ENCODE results near the gene FBXO24. TPM values are rescaled to one million over a fixed set of nuclear protein-coding genes. Genes with fewer than 3 reads are reported as not detected.
"Not testable (repeated sequence)": the region's sequence is repeated elsewhere in the genome, so short reads cannot be mapped to it uniquely, and the experiment has no call there.

FBXO24 gene, protein sequence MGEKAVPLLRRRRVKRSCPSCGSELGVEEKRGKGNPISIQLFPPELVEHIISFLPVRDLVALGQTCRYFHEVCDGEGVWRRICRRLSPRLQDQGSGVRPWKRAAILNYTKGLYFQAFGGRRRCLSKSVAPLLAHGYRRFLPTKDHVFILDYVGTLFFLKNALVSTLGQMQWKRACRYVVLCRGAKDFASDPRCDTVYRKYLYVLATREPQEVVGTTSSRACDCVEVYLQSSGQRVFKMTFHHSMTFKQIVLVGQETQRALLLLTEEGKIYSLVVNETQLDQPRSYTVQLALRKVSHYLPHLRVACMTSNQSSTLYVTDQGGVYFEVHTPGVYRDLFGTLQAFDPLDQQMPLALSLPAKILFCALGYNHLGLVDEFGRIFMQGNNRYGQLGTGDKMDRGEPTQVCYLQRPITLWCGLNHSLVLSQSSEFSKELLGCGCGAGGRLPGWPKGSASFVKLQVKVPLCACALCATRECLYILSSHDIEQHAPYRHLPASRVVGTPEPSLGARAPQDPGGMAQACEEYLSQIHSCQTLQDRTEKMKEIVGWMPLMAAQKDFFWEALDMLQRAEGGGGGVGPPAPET
- 1 to 10 TPM in 1 of 6 experiments, under 1 TPM in 5; 0.25 to 1.0 (median 0.45) TPM for total RNA-seq
- long read RNA-seq: 0 reads

DNA sequence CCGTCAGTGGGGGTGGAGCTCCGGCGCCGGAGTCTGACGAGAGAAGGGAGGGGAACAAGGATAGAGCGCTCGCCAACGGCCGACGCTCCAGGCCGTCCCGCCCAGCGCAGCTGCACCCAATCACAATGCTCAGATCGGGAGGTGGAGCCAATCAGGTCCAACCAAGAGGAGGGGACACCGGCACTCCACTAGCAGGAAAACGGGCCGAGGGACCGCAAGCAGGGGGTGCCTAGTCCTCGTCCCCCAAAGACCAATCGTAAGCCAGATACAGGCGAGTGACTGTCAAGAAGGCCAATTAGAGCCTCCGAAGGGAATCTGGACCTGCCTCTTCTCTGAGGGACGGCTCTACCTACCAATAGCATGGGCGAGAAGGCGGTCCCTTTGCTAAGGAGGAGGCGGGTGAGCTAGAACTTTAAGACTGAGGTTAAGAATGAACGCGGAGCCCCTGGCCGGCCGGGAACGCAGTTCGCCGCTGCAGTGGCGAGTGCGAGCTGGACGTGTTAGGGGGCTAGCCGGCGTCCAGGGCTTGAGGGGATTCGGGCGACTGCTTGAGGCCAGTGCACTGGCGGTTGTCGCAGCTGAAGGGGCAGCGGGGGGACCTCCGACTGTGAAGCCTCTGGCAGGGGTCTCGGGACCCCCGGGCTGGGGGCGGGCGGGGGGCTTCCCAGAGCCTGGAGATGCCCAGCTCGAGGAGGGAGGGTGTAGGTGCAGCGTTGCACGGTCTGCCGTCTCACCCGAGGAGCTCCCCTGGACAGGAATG lies at the start of gene FBXO24:
Gene FBXO24, plus strand, starts transcription at position 63 of the 760 bp plus-strand sequence. Its CDS starts 298 bp downstream, at position 361.
- H3K4me1 ChIP-seq: peaks cover 0 to 21% (median 7%) of the 10 kb centered on the region in 4 donors
- no peaks in the 10 kb centered on the region for H3K9me3 ChIP-seq
- DNase-seq (peak; percentile 100), ATAC-seq (peak; percentile 88 to 94 (median 90))
- peak within 1 kb of the TSS; percentile 96 to 100 (median 99) for H3K4me3 ChIP-seq
- H3K27ac ChIP-seq: peak within 1 kb of the TSS; percentile 98 to 99 (median 99)
- H3K27me3 ChIP-seq: no peaks in the 10 kb centered on the region
- 0% methylated on average over 15 of the region's 53 CpGs for WGBS (ENCODE audit: insufficient coverage, low coverage, low lambda C conversion rate, missing lambda C conversion rate)
- TF ChIP-seq, protein P1, sequence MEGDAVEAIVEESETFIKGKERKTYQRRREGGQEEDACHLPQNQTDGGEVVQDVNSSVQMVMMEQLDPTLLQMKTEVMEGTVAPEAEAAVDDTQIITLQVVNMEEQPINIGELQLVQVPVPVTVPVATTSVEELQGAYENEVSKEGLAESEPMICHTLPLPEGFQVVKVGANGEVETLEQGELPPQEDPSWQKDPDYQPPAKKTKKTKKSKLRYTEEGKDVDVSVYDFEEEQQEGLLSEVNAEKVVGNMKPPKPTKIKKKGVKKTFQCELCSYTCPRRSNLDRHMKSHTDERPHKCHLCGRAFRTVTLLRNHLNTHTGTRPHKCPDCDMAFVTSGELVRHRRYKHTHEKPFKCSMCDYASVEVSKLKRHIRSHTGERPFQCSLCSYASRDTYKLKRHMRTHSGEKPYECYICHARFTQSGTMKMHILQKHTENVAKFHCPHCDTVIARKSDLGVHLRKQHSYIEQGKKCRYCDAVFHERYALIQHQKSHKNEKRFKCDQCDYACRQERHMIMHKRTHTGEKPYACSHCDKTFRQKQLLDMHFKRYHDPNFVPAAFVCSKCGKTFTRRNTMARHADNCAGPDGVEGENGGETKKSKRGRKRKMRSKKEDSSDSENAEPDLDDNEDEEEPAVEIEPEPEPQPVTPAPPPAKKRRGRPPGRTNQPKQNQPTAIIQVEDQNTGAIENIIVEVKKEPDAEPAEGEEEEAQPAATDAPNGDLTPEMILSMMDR (IDR thresholded peaks at IDR 0.05): no peak
- no peak for TF ChIP-seq POLR2A (IDR thresholded peaks at IDR 0.05)
- intact Hi-C loops (cut with DNase I): loop anchor here in 1 of 2 donors (10.0 kb wide), 1 partner anchor 88 kb away; the partner anchor contains the start of gene GNB2
- H3K36me3 ChIP-seq: peaks cover 0 to 10% (median 4%) of the 10 kb centered on the region in 4 donors

DNA sequence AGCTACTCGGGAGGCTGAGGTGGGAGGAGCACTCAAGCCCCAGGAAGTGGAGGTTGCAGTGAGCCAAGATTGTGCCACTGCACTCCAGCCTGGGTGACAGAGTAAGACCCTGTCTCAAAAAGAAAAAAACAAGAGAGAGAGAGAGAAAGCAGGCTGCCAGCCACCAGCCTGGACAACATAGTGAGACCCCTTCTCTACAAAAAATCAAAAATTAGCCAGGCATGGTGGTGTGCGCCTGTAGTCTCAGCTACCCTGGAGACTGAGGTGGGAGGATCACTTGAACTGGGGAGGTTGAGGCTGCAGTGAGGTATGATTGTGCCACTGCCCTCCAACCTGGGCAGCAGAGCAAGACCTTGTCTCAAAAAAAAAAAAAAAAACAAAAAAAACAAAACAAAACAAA lies 49.4 kb upstream of the FBXO24 start:
- not testable (repeated sequence) for H3K9me3 ChIP-seq

DNA sequence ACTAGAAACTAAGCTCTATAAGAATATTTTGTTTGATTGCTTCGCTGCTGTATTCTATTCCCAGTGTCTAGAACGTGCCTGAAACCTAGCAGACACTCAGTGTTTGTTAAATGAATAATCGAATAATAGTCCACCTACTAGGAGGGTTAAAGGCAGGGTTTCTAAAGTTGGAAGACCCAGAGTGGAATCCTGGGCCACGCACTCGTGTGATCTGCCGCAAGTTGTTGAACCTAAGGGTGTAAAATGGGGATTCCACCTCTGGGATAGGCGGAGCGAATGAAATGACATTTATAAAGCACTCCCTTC lies 47.8 kb upstream of the FBXO24 start:
- WGBS (ENCODE audit: insufficient coverage, low coverage, low lambda C conversion rate, missing lambda C conversion rate): 5% methylated on average over 8 of the region's 8 CpGs
- ATAC-seq: no peak
- TF ChIP-seq POLR2A (IDR thresholded peaks at IDR 0.05): no peak
- TF ChIP-seq, protein P1 (IDR thresholded peaks at IDR 0.05): no peak

More for the DNA sequence above, 49.4 kb upstream of the FBXO24 start:
- H3K27me3 ChIP-seq; ATAC-seq; H3K4me3 ChIP-seq; H3K27ac ChIP-seq; H3K36me3 ChIP-seq; DNase-seq; intact Hi-C loops (cut with DNase I): not testable (repeated sequence)
- WGBS (ENCODE audit: insufficient coverage, low coverage, low lambda C conversion rate, missing lambda C conversion rate): 89% methylated on average over 1 of the region's 2 CpGs
- H3K4me1 ChIP-seq: peaks cover 0 to 34% (median 9%) of the 10 kb centered on the region in 4 donors

DNA sequence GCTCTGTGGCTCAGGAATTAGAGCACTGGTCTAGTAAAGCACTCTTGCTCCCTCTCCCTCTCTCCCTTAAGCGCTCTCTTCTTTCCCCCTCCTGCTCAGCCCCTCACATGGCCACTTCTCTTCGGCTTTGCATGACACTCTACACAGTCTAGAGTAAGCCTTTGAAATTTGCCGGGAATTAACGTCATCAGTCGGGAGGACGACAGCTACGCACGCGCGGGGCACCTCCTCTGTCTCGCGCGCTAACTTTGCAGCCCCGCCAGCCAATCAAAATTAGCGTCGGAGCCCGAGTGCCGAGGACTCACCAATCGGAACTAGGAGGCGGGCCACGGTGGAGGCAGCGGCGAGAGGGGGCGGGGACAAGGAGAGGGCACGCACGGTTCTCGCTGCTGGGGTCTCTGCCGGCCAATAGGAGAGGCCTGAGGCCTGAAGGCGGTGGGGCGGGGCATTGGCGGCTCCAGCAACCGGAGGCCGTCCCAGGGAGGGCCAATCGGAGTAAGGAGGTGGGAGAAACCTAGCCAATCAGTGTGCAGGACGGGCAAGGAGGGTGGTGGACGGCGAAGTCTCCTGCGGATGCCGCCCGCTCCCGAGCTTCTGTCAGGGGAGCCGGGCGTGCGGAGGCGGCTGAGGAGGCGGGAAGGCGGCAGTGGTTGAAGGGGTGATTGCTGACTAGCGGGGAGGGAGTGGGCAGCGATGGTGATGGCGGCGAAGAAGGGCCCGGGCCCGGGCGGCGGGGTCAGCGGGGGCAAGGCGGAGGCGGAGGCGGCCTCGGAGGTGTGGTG lies 47.3 kb upstream of the FBXO24 start, which contains the start of gene AGFG2:
Gene AGFG2, plus strand, starts transcription at position 550 of the 782 bp plus-strand sequence. Its CDS starts 144 bp downstream, at position 694.
- DNase-seq: peak; percentile 100
- Histone ChIP-seq H3K4me1 (peaks cover 0 to 56% (median 15%) of the 10 kb centered on the region in 4 donors), H3K4me3 (peak within 1 kb of the TSS; percentile 77 to 88 (median 80)), H3K27me3 (no peaks in the 10 kb centered on the region), H3K27ac (peak within 1 kb of the TSS; percentile 87 to 93 (median 92)), H3K9me3 (no peaks in the 10 kb centered on the region), H3K36me3 (no peaks in the 10 kb centered on the region)
- WGBS (ENCODE audit: insufficient coverage, low coverage, low lambda C conversion rate, missing lambda C conversion rate): under 1% methylated on average over 57 of the region's 60 CpGs
- intact Hi-C loops (cut with DNase I): no loop called here
- TF ChIP-seq POLR2A (IDR thresholded peaks at IDR 0.05): peak; percentile 94
- TF ChIP-seq, protein P1 (IDR thresholded peaks at IDR 0.05): no peak
- peak; percentile 87 to 98 (median 90) for ATAC-seq

More for the DNA sequence above, 47.8 kb upstream of the FBXO24 start:
- intact Hi-C loops (cut with DNase I): no loop called here
- Histone ChIP-seq H3K36me3 (no peaks in the 10 kb centered on the region), H3K27me3 (no peaks in the 10 kb centered on the region), H3K27ac (peak overlapping the region in 1 of 3 donors; percentile 60), H3K4me1 (peaks cover 0 to 50% (median 12%) of the 10 kb centered on the region in 4 donors), H3K4me3 (peak overlapping the region in 1 of 3 donors; percentile 9), H3K9me3 (no peaks in the 10 kb centered on the region)
- DNase-seq: no peak

Data from right lobe of liver (tissue), 6 donors.